CD4-positive, alpha-beta T cell (primary cell): Measurements from ENCODE around the gene RPS27. TPM values are rescaled to one million over a fixed set of nuclear protein-coding genes. Genes with fewer than 3 reads are reported as not detected.
"Not testable (repeated sequence)": the region's sequence is repeated elsewhere in the genome, so short reads cannot be mapped to it uniquely, and the experiment has no call there.

Experiments
- ATAC-seq: fragments of 200-7000 bp; cut with Tn5 transposase; one replicate; pipeline ENCODE4 v1.10.0; 2022; ENCODE audit warnings: mild to moderate bottlenecking; ENCODE audit not compliant: poor library complexity
- CTCF ChIA-PET: fragments of 350-600 bp; sonication (Branson Sonifier 250); formaldehyde crosslinking; loops from one replicate; lab custom pipeline; 2021; ENCODE audit warnings: antibody characterized with exemption, inconsistent platforms; lab: Charles Lee
- POLR2A ChIA-PET: fragments of 350-600 bp; sonication (Branson Sonifier 250); formaldehyde crosslinking; loops from one replicate; lab custom pipeline; 2021; ENCODE audit warnings: antibody characterized with exemption, inconsistent platforms; lab: Charles Lee
- DNase-seq, 14 experiments: peaks; one replicate each; pipeline ENCODE4 v3.0.0-alpha.2; 2013 to 2020; ENCODE audit warnings: mixed read lengths in 2 of 14
- H3K27ac ChIP-seq, 2 donors: one replicate each; pipeline versions ENCODE4 v1.5.1 to v1.7.0; 2013; ENCODE audit warnings: low read length in 2 of 2, low read depth in 1 of 2, mild to moderate bottlenecking in 1 of 2
- H3K27me3 ChIP-seq, 2 experiments: 1 replicate in 1 of 2; 2 replicates in 1 of 2; pipeline versions ENCODE4 v1.6.1 to v1.7.0; 2013; ENCODE audit warnings: low read length in 2 of 2, control low read depth in 1 of 2, mild to moderate bottlenecking in 1 of 2, moderate library complexity in 1 of 2; ENCODE audit not compliant: insufficient read depth in 2 of 2, control insufficient read depth in 1 of 2
- H3K36me3 ChIP-seq: one replicate; pipeline ENCODE4 v1.6.1; 2013; ENCODE audit warnings: low read length, control low read depth; ENCODE audit not compliant: insufficient read depth
- H3K4me1 ChIP-seq: one replicate; pipeline ENCODE4 v1.6.1; 2013; ENCODE audit warnings: low read length, control low read depth; ENCODE audit not compliant: insufficient read depth
- H3K4me3 ChIP-seq: one replicate; pipeline ENCODE4 v1.5.1; 2013; ENCODE audit warnings: mild to moderate bottlenecking, low read length, moderate library complexity
- H3K9me3 ChIP-seq, 2 experiments: 1 replicate in 1 of 2; 2 replicates in 1 of 2; pipeline versions ENCODE4 v1.6.1 to v1.7.0; 2013; ENCODE audit warnings: low read length in 2 of 2, mild to moderate bottlenecking in 2 of 2, control low read depth in 1 of 2, moderate library complexity in 1 of 2; ENCODE audit not compliant: control insufficient read depth in 1 of 2, insufficient read depth in 1 of 2
- H3K27ac Mint-ChIP-seq: one replicate; pipeline ENCODE4 v1.8.0; 2020; ENCODE audit warnings: mixed read lengths
- H3K27me3 Mint-ChIP-seq: one replicate; pipeline ENCODE4 v1.8.0; 2021; ENCODE audit warnings: mixed read lengths
- H3K36me3 Mint-ChIP-seq: one replicate; pipeline ENCODE4 v1.8.0; 2021; ENCODE audit warnings: low read depth, mixed read lengths
- H3K4me1 Mint-ChIP-seq: one replicate; pipeline ENCODE4 v1.8.0; 2021; ENCODE audit warnings: low read depth, mixed read lengths
- H3K4me3 Mint-ChIP-seq: one replicate; pipeline ENCODE4 v1.8.0; 2020; ENCODE audit warnings: mild to moderate bottlenecking, mixed read lengths
- H3K9me3 Mint-ChIP-seq: one replicate; pipeline ENCODE4 v1.8.0; 2020; ENCODE audit warnings: mixed read lengths
- intact Hi-C, 2 experiments: fragments of 100-400 bp; cut with DNase I in 1 of 2; cut with micrococcal nuclease in 1 of 2; formaldehyde crosslinking; loops; one replicate each; pipeline versions ENCODE4 v1.15.1 to v1.9.0; 2023 to 2025; cut with DNase I, micrococcal nuclease
- total RNA-seq, 174 experiments: library from RNA in 2 of 174; stranded (reverse) in 2 of 174; gene quantifications; one replicate each; pipeline ENCODE4 v1.2.3 and lab custom pipeline; 2021 to 2026
- TF ChIP-seq, protein P1 (sequence below): fragments of 200-600 bp; IDR thresholded peaks from one replicate; pipeline ENCODE4 v1.8.0; 2022; ENCODE audit warnings: antibody characterized with exemption, mild to moderate bottlenecking

RPS27 gene
- total RNA-seq, 2 experiments from 2014 or later, result 7,636 to 8,442 TPM

DNA sequence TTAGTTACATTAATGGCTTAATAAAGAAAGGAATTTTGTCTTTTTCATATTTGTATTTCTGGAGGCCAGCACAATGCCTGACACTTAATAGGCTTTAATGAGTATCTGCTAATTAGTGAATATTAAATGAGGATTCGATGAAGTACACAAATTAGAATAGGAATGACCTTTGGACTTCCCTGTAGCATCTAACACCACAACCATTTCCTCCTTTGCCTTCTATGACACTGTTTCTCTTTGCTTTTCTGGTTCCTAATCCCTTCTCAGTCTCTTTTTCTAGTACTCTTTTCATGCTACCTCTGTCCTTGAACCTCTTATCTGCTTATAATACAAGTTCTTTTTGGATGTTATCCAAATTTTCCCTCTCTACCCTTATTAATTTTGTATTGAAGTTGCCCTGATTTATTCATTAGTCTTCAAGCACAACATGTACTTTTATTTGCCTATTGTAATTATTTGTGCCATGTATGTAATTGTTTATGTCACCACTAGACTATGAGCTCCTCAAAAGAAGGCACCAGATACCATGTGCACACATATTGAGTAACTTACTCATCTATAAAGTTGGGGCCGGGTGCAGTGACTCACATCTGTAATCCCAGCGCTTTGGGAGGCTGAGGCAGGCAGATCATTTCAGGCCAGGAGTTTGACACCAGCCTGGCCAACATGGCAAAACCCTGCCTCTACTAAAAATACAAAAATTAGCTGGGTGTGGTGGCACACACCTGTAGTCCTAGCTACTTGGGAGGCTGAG, 23.8 kb downstream of the RPS27 start:
- ChIA-PET CTCF (no interaction called here), POLR2A (no interaction called here)
- H3K9me3 ChIP-seq, result no peaks in the 10 kb centered on the region
- H3K27ac Mint-ChIP-seq, result no peak overlapping the region
- DNase-seq (no peak), ATAC-seq (no peak)
- no peak overlapping the region for H3K4me3 Mint-ChIP-seq
- H3K9me3 Mint-ChIP-seq, result no peaks in the 10 kb centered on the region
- no peaks in the 10 kb centered on the region for H3K27me3 Mint-ChIP-seq
- TF ChIP-seq, protein P1, sequence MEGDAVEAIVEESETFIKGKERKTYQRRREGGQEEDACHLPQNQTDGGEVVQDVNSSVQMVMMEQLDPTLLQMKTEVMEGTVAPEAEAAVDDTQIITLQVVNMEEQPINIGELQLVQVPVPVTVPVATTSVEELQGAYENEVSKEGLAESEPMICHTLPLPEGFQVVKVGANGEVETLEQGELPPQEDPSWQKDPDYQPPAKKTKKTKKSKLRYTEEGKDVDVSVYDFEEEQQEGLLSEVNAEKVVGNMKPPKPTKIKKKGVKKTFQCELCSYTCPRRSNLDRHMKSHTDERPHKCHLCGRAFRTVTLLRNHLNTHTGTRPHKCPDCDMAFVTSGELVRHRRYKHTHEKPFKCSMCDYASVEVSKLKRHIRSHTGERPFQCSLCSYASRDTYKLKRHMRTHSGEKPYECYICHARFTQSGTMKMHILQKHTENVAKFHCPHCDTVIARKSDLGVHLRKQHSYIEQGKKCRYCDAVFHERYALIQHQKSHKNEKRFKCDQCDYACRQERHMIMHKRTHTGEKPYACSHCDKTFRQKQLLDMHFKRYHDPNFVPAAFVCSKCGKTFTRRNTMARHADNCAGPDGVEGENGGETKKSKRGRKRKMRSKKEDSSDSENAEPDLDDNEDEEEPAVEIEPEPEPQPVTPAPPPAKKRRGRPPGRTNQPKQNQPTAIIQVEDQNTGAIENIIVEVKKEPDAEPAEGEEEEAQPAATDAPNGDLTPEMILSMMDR, result no peak
- no peak overlapping the region for H3K27ac ChIP-seq
- H3K36me3 Mint-ChIP-seq, result no peaks in the 10 kb centered on the region
- no peaks in the 10 kb centered on the region for H3K36me3 ChIP-seq
- intact Hi-C loops, result no loop called here
- H3K27me3 ChIP-seq, result no peaks in the 10 kb centered on the region
- H3K4me1 ChIP-seq, result no peaks in the 10 kb centered on the region
- no peaks in the 10 kb centered on the region for H3K4me1 Mint-ChIP-seq
- H3K4me3 ChIP-seq, result no peak overlapping the region

DNA sequence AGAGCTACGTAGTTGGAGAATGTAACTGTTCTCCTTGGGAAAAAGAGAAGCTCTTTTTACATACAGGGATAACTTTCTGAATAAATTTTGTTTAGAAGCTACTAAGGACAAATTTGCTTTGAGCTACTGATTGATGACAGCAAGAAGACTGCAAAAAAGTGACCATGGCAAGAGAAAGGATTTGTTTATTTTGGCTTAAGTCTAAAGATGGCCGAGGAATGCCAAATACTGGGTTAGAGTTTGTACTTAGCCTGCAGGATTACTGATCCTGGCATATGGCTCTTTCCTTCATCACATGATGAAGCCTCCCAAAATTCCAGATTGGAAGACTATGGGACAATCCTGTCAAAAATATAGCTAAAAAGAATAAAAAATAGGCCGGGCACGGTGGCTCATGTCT, 28.7 kb downstream of the RPS27 start:
- Histone ChIP-seq H3K4me3 (no peak overlapping the region), H3K36me3 (no peaks in the 10 kb centered on the region), H3K27me3 (no peaks in the 10 kb centered on the region), H3K27ac (no peak overlapping the region), H3K4me1 (no peaks in the 10 kb centered on the region), H3K9me3 (no peaks in the 10 kb centered on the region)
- ChIA-PET CTCF (interaction anchor here (0.6 kb wide), 1 partner anchor 1346 kb away, joined by 3 read pairs; no protein-coding TSS in a partner anchor), POLR2A (no interaction called here)
- intact Hi-C loops, result no loop called here
- Mint-ChIP-seq H3K4me1 (no peaks in the 10 kb centered on the region), H3K36me3 (no peaks in the 10 kb centered on the region), H3K27me3 (no peaks in the 10 kb centered on the region), H3K27ac (no peak overlapping the region), H3K9me3 (no peaks in the 10 kb centered on the region), H3K4me3 (no peak overlapping the region)
- no peak for DNase-seq
- TF ChIP-seq, protein P1, result no peak
- ATAC-seq, result no peak

DNA sequence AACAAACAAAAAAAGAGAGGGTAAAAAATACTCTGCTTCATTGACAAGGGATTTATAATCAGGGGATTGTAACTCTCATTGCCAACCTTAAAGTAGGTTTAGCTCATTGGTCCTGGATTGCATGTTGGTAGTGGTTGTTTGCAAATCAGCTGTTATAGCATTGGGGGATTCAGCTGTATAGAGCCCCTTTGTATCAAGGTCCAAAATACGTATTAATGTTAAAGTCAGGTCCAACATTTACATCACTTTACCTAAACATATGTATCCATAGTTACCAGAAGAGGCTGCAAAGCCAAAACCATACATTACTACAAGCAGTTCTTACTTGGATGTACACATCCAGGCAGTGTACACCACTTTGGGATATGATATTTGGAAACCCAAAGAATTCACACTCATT, 29.4 kb downstream of the RPS27 start:
- Histone ChIP-seq H3K27ac (no peak overlapping the region), H3K9me3 (no peaks in the 10 kb centered on the region), H3K4me1 (no peaks in the 10 kb centered on the region), H3K36me3 (no peaks in the 10 kb centered on the region), H3K27me3 (no peaks in the 10 kb centered on the region), H3K4me3 (no peak overlapping the region)
- TF ChIP-seq, protein P1, result no peak
- ChIA-PET CTCF (no interaction called here), POLR2A (interaction anchor here (0.6 kb wide), 1 partner anchor 1312 kb away, joined by 4 read pairs; no protein-coding TSS in a partner anchor)
- no peak for DNase-seq
- Mint-ChIP-seq H3K9me3 (no peaks in the 10 kb centered on the region), H3K27ac (no peak overlapping the region), H3K4me1 (no peaks in the 10 kb centered on the region), H3K27me3 (no peaks in the 10 kb centered on the region), H3K36me3 (no peaks in the 10 kb centered on the region), H3K4me3 (no peak overlapping the region)
- intact Hi-C loops, result no loop called here
- no peak for ATAC-seq

DNA sequence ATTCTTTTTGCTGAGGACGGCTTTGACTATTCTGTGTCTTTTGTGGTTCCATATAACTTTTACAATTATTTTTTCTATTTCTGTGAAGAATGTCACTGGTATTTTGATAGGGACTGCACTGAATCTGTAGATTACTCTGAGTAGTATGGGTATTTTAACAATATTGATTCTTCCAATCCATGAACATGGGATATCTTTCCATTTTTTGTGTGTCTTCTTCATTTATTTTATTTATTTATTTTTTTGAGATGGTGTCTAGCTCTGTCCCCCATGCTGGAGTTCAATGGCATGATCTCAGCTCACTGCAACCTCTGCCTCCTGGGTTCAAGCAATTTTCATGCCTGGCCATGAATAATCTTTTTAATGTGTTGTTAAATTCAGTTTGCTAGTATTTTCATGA, 43.1 kb downstream of the RPS27 start:
- H3K27me3 Mint-ChIP-seq, POLR2A ChIA-PET: not testable (repeated sequence)

More for the DNA sequence above, 43.1 kb downstream of the RPS27 start:
- H3K27me3 ChIP-seq, H3K27ac ChIP-seq, DNase-seq, H3K27ac Mint-ChIP-seq, intact Hi-C loops, H3K4me3 ChIP-seq, H3K4me1 Mint-ChIP-seq, H3K36me3 Mint-ChIP-seq, H3K4me1 ChIP-seq, H3K9me3 ChIP-seq, ATAC-seq, H3K4me3 Mint-ChIP-seq, H3K36me3 ChIP-seq, H3K9me3 Mint-ChIP-seq, CTCF ChIA-PET: not testable (repeated sequence)
